NCI-H2227 treated with DMSO at 0.1 percent for 48 hours (cell line): ENCODE data around the gene ACTL7B.
"Not testable (repeated sequence)": the region's sequence is repeated elsewhere in the genome, so short reads cannot be mapped to it uniquely, and the experiment has no call there.

Experiments
- DNase-seq: peaks from one replicate; lab custom pipeline; 2025; lab: John Stamatoyannopoulos, UW

ACTL7B gene

GRCh38 chr9:108869092-108869725 lies 13.4 kb upstream of the ACTL7B start:
- no peak for DNase-seq

- no peak for DNase-seq
Measured at GRCh38 chr9:108867829-108868228, 12.0 kb upstream of the ACTL7B start.

GRCh38 chr9:108867116-108867515 lies 11.3 kb upstream of the ACTL7B start:
- no peak for DNase-seq

GRCh38 chr9:108866001-108866420 lies 10.2 kb upstream of the ACTL7B start:
- DNase-seq: no peak

GRCh38 chr9:108865037-108865436 lies 9.3 kb upstream of the ACTL7B start:
- DNase-seq: no peak

GRCh38 chr9:108864446-108864845 lies 8.7 kb upstream of the ACTL7B start:
- no peak for DNase-seq

- DNase-seq: no peak
Measured at GRCh38 chr9:108863891-108864290, 8.1 kb upstream of the ACTL7B start.

GRCh38 chr9:108861997-108862396 lies 6.2 kb upstream of the ACTL7B start, which contains the start of gene ACTL7A:
ACTL7A (plus strand) TSS chr9:108862266; CDS start chr9:108862323, 57 bp downstream.
- no peak for DNase-seq

- no peak for DNase-seq
Measured at GRCh38 chr9:108861464-108861863, 5.7 kb upstream of the ACTL7B start.

GRCh38 chr9:108860764-108861163 lies 5.0 kb upstream of the ACTL7B start:
- DNase-seq: no peak

- DNase-seq: no peak
Measured at GRCh38 chr9:108860354-108860753, 4.6 kb upstream of the ACTL7B start.

- DNase-seq: no peak
Measured at GRCh38 chr9:108859459-108860114, 3.8 kb upstream of the ACTL7B start.

- no peak for DNase-seq
Measured at GRCh38 chr9:108857572-108857971, 1.8 kb upstream of the ACTL7B start.

- DNase-seq: no peak
Measured at GRCh38 chr9:108855529-108855886, 278 bp downstream of the ACTL7B start.

- no peak for DNase-seq
Measured at GRCh38 chr9:108854641-108855528, 901 bp downstream of the ACTL7B start.

- no peak for DNase-seq
Measured at GRCh38 chr9:108854094-108854493, 1.7 kb downstream of the ACTL7B start.

- DNase-seq: no peak
Measured at GRCh38 chr9:108852079-108852478, 3.7 kb downstream of the ACTL7B start.

GRCh38 chr9:108851138-108851537 lies 4.6 kb downstream of the ACTL7B start:
- no peak for DNase-seq

- DNase-seq: no peak
Measured at GRCh38 chr9:108850293-108850897, 5.4 kb downstream of the ACTL7B start.

- DNase-seq: not testable (repeated sequence)
Measured at GRCh38 chr9:108848296-108848695, 7.5 kb downstream of the ACTL7B start.

- no peak for DNase-seq
Measured at GRCh38 chr9:108845947-108846346, 9.8 kb downstream of the ACTL7B start.

- no peak for DNase-seq
Measured at GRCh38 chr9:108845507-108845906, 10.3 kb downstream of the ACTL7B start.
